Epidermal melanocyte (primary cell): Measurements from ENCODE around the gene UHRF2.
"Not testable (repeated sequence)": the region's sequence is repeated elsewhere in the genome, so short reads cannot be mapped to it uniquely, and the experiment has no call there.

ENCODE experiments used
- DNase-seq: peaks from one replicate; pipeline ENCODE4 v3.0.0; 2011; ENCODE audit warnings: low spot score; ENCODE audit not compliant: insufficient read length

Gene UHRF2

DNA sequence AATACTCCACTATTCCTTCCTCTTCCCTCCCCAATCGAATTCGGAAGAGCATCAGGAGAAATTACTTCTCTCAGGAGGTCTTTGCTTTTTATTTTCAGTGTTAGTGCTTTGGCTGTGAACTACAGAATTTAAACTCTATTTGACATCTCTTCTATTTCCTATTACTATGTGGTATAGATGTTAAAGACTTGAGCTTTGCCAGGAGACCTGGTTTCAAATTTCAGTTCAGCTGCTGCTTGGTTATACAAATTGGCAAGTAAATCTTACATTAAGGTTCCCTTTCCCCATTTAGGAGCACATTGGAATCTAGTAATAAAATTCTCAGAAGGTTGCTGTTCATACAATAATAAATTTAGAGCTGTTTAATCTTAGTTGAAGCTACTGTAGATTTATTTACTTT is 13.1 kb downstream of the UHRF2 start:
- no peak for DNase-seq

GRCh38 chr9:6428940-6429889 is 16.2 kb downstream of the UHRF2 start:
- no peak for DNase-seq

DNA sequence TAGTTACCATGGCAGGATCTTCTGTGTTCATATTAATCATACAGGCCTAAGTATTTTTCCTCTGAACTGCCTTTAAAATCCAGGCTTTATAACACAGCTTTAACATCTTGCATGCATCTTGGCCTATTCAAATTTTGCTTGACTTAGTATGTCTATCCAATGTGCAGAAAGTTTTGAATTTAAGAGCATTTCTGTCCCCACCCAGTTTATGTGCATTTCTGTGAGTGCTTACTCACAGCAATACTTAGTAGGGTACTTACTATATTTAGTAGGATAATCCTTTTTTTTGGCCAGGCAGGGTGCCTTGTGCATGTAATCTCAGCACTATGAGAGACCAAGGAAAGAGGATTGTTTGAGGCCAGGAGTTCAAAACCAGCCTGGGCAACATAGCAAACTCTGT is 18.0 kb downstream of the UHRF2 start:
- DNase-seq, result no peak

DNA sequence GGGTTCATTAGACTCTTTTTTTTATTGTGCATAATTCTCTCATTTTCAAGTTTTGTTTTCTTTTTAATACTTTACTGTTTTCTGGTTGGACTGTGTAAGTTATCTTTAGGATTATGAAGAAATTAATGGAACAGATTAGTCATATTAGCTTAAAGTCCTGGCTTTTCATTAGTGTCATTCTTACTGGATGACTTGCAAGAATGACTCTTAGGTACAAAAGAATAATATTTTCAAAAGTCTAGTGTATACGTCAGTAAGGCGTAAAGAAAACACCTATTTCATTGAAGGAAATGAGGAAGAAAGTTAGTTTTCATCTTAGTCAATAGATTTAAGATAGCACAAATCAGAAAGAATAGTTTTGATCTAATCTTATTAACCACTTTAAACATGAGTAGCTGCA is 20.4 kb downstream of the UHRF2 start:
- DNase-seq, result no peak

DNA sequence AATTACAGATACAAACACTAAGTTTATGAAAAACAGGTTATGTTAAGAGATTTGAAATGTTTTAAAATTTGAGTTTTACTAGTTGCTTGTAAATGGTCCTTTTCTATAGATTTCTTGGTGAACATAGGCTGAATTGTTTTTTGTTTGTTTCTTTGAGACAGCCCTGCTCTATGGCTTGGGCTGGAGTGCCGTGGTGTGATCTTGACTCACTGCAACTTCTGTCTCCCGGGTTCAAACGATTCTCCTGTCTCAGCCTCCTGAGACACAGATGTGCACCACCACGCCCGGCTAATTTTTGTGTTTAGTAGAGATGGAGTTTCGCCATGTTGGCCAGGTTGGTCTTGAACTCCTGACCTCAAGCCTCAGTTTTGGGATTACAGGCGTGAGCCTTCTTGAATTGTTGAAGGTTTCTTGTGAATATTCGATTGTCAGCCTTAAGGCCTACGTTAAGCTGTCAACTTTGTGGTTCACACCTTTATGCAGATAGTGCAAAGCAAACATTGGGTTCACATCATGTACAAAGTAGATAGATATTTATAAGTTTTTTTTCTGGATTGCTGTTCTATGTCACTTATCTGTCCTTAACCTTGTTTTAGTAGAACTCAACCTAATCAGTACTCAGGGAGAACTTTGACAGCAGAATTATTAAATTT is 26.2 kb downstream of the UHRF2 start:
- DNase-seq, result no peak

DNA sequence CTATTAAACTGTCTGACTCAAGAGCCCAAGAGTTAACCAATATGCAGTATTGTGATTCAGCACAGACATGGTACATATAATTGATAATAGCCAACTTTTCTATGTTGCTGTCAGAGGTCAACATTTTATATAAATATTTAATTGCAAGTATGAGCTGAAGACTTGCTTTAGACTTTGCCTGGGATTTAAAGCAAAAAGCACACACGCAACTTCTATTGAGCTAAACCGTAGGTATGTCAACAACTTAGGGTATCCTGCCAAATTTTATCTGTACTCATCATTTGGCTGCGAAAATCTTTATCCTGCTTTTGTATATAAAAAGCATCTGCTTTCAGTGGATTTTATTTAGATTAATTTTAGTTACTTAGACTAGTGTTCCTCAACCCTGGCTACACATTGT is 27.4 kb downstream of the UHRF2 start:
- DNase-seq, result no peak

DNA sequence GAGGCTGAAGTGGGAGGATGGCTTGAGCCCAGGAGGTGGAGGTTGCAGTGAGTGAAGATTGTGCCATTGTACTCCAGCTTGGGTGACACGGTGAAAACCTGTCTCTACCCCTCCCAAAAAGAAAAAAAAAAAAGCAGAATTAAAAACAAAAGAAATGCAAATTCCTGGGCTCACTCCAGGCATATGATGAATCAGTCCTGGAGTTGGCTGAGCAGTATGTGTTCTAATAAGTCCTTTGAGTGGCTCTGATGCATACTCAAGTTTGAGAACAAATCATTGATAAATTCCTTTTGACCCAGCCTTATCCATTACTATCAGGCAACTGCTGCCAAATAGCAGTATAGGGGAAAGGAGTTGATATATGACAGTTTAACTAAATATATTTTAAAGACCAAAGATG is 28.3 kb downstream of the UHRF2 start:
- DNase-seq, result no peak

DNA sequence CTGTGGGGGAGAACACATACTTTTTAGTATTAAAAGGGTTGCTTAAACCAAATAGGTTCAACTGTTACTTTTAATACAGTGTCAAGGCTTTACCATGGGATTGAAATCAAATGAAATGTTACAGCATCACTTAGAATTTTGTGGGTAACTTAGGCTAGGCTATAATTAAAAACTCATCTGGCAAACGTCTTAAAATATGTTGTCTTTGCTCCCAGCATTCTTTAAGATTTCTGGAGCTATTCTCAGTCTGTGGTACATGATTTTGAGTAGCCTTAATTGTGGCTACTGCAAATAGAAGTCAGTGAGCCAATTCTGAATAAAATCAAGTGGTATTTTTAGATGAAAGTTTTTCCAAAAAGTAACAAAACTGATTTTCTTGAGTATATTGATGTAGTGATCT is 30.7 kb downstream of the UHRF2 start:
- no peak for DNase-seq

GRCh38 chr9:6444128-6444527 is 31.1 kb downstream of the UHRF2 start:
- no peak for DNase-seq

DNA sequence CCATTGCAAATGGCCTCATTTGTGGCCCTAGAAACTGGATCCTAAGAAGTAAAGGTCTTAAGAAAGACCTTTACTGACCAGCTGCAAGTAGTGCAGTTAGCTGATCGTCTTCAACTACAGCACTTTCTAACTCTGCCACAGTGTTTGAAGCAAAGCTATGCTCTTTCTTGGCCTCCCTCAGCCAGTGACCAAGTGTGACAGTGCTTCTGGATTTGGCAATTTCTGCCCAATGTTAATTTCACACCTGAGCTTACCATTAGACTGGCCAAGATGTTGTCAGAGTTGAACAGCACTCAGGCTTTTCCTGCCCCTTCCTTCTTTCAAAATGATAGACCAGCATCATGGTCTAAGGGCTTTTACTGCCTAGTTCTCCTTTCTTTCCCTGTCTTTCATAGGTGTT is 36.1 kb downstream of the UHRF2 start:
- no peak for DNase-seq

DNA sequence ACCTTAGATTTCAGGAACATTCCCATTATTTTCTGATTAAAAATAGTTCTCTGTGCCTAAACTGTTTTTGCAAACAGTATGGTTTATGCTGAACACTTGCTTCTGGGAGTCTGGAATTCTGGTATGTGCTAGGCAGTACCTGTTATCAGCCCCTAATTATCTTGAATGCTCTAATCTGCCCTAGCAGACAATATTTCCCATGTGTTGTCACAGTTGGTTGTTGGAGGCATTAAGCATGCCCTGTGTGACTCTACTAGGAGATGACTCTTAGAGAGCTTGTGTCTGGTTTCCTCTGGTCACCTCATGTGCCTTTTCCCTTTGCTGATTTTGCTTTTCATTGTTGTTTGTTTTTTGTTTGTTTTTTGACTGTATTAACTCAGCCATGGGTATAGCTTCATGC is 36.6 kb downstream of the UHRF2 start:
- DNase-seq, result no peak

DNA sequence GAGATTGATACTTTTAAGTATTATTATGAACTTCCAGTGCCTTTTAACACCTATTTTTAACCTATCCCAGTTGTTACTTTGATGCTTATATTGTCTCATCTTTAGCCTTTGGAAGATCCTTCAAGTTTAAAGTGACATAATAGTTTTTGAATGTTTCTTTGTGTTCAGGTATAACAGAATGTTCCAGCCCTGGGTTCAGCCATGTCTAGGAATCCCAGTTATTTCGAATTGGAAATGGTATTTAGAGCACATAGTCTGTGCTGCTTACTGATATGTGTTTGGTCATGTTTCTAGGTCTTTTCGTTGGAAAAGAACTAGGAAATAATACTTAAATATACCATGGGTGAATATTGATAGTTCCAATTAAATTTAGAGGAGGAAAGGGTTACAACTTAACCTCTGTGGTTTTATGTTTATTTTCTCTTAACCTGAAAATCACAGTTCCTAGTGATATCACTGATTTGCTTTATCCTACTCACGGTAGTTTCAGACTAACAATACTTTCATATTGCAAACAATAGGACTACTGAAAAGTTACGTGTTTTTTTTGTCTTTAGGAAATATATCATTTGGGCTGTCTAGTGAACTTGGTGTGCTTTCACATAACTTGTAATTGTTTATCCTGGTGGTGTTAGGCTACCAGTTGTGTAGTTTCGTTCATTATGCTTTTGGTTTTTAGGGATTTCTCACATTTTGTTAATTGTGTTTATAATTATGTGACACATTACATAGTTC is 37.8 kb downstream of the UHRF2 start:
- no peak for DNase-seq

DNA sequence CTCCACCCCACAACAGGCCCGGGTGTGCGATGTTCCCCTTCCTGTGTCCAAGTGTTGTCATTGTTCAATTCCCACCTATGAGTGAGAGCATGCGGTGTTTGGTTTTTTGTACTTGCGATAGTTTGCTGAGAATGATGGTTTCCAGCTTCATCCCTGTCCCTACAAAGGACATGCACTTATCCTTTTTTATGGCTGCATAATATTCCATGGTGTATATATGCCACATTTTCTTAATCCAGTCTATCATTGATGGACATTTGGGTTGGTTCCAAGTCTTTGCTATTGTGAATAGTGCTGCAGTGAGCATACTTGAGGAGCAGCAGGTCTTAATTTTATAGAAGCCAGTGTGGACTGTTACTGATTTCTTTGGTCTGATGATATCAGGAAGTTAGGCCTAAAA is 42.3 kb downstream of the UHRF2 start:
- DNase-seq, result not testable (repeated sequence)

DNA sequence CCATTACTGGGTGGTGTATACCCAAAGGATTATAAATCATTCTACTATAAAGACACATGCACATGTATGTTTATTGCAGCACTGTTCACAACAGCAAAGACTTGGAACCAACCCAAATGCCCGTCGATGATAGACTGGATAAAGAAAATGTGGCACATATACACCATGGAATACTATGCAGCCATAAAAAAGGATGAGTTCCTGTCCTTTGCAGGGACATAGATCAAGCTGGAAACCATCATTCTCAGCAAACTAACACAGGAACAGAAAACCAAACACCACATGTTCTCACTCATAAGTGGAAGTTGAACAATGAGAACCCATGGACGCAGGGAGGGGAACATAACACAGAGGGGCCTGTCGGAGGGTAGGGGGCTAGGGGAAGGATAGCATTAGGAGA is 45.7 kb downstream of the UHRF2 start:
- DNase-seq, result not testable (repeated sequence)

GRCh38 chr9:6459718-6460117 is 46.7 kb downstream of the UHRF2 start:
- DNase-seq, result no peak

DNA sequence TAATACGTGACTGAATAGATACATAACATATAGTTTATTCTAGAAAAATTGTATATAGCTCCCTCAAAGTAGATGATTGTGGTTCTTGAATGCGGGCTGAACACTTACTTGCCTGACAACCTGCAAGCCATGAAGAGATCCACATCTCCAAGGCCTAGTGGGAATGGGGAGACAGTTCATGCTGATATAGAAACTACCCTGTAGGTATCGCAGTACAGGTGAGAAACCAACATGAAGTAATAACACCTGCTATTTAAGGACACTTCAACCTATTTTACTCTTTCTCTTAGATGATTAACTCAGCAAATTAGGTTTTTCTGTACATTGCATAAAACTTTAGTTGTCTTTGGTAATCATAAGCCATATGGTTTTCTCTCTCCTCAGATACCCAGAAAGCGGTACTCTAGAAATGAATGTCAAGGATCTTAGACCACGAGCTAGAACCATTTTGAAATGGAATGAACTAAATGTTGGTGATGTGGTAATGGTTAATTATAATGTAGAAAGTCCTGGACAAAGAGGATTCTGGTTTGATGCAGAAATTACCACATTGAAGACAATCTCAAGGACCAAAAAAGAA is 47.3 kb downstream of the UHRF2 start:
- DNase-seq, result no peak

- DNase-seq, result no peak
Measured at GRCh38 chr9:6461619-6462018, 48.6 kb downstream of the UHRF2 start.

GRCh38 chr9:6467006-6467625 is 54.1 kb downstream of the UHRF2 start:
- DNase-seq, result no peak

DNA sequence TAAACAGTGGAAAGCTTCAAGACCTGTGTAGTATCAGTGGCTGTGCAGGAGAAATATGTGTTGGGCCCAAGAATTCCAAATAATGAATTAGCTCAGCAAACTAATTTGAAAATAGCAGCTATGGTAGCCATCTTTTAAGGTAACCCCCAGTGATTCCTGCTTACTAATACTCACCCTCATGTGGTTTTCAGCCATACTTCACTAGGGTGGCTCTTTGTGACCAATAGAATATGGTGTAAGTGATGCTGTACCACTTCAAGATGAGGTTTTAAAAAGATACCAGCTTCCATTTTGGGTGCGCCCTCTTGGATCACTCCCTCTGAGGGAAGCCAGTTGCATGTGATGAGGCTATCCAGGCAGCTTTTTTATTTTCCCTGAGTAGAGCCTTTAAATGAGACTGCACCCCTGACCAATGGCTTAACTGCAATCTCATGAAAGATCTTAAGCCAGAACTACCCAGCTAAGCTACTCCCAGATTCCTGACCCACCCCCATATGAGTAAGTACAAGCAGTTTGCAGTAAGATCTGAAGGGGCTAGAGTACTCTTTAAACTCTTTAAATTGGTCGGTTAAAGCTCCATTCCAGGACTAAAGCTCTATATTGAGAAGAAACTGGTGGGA is 58.3 kb downstream of the UHRF2 start:
- DNase-seq, result no peak

DNA sequence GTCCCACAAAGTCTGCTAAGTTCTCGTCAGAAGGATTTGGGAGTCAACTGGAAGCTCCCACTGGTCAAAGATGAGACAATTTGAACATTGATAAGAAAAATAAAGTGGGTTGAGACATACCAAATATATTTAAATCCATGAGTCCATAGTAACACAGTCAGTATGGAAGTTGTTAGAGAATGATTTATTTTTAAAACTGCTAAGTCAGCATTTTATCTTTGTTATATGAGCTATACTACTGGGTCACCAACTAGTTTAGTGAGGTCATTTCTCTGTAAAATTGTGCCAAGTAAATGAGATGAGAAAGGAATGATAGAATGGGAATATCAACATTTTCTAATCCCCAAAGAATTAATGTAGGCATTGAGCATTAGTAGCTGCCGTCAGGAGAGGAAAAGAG is 60.2 kb downstream of the UHRF2 start:
- DNase-seq, result no peak

- no peak for DNase-seq
Measured at GRCh38 chr9:6479959-6480358, 67.0 kb downstream of the UHRF2 start.
